ENCODE data around the gene CISTR.

DNA sequence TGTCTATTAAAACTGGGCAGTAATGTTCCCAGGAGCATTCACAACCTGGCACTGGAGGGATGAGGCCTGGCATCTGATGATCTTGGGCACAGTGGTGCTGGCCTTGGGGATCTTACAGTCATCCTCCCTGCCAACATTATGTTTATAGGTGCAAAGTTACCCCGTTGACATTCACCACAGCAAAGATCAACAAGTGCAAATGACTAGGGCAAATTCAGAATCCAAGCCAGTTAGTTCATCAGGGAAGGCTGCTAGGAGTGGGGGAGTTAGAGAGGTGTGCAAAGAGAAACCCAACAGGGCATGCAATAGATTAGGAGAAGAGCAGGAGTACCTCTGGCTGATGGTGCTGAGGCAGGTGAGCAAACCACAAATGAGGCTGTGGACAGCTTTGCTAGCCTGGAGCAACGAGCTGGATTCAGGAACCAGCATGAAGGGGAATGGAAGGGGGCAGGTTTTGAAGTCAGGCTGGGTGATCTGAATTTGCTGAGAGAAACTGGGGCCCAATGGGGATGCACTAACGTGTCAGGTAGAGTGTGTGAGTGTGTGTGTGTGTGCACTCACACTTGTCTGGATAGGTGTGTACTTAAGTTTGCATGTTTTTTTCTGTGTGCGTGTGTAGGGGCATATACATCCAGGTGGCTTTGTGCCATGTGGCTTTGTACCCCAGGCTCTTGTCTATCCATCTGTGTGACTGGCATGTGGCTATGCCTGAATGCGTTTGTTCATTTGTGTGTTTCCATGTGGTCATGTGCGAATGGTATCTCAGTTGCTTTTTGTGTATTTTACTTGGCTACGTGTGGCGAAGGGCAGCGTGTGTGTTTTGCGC lies 1.6 kb downstream of the CISTR start:
- TF ChIP-seq CTCF (IDR thresholded peaks at IDR 0.05) (no peak), POLR2A (IDR thresholded peaks at IDR 0.05) (no peak)
